Activated B cell treated with CpG ODN at 0.5 μM for 24 hours (primary cell): ENCODE data around the gene MINDY3. TPM values are rescaled to one million over a fixed set of nuclear protein-coding genes. Genes with fewer than 3 reads are reported as not detected.

ENCODE experiments used
- ATAC-seq: fragments of 200-7000 bp; cut with Tn5 transposase; one replicate; pipeline ENCODE4 v1.10.0; 2021; ENCODE audit warnings: low read depth, mild to moderate bottlenecking, moderate library complexity
- CTCF ChIA-PET: fragments of 350-600 bp; sonication (Branson Sonifier 250); formaldehyde crosslinking; loops from one replicate; lab custom pipeline; 2021; ENCODE audit warnings: antibody characterized with exemption; lab: Charles Lee
- POLR2A ChIA-PET: fragments of 350-600 bp; sonication (Branson Sonifier 250); formaldehyde crosslinking; loops from one replicate; lab custom pipeline; 2021; ENCODE audit warnings: antibody characterized with exemption; lab: Charles Lee
- DNase-seq: peaks from one replicate; pipeline ENCODE4 v3.0.0; 2022
- H3K27ac Mint-ChIP-seq: one replicate; pipeline ENCODE4 v1.8.0; 2020; ENCODE audit warnings: mixed read lengths
- H3K27me3 Mint-ChIP-seq: one replicate; pipeline ENCODE4 v1.8.0; 2021; ENCODE audit warnings: mixed read lengths
- H3K36me3 Mint-ChIP-seq: one replicate; pipeline ENCODE4 v1.8.0; 2021; ENCODE audit warnings: low read depth, mixed read lengths
- H3K4me1 Mint-ChIP-seq: one replicate; pipeline ENCODE4 v1.8.0; 2021; ENCODE audit warnings: mixed read lengths
- H3K4me3 Mint-ChIP-seq: one replicate; pipeline ENCODE4 v1.8.0; 2020; ENCODE audit warnings: mild to moderate bottlenecking, mixed read lengths
- H3K9me3 Mint-ChIP-seq: one replicate; pipeline ENCODE4 v1.8.0; 2020; ENCODE audit warnings: mixed read lengths
- CTCF ChIP-seq: fragments of 200-600 bp; IDR thresholded peaks from one replicate; pipeline ENCODE4 v1.8.0; 2022; ENCODE audit warnings: antibody characterized with exemption, mild to moderate bottlenecking
- intact Hi-C: fragments of 100-400 bp; cut with micrococcal nuclease; formaldehyde crosslinking; loops from one replicate; pipeline ENCODE4 v1.15.1; 2024
- total RNA-seq: library from RNA; stranded (reverse); gene quantifications from 2 replicates; pipeline ENCODE4 v1.2.3, GENCODE V29; 2022

Gene MINDY3
- total RNA-seq, 1 donor from 2014 or later = 23.4 TPM

- ChIA-PET CTCF (no interaction called here), POLR2A (no interaction called here)
- ATAC-seq (no peak), DNase-seq (no peak)
- TF ChIP-seq CTCF = no peak
- no peak overlapping the region for H3K27ac Mint-ChIP-seq
- no peaks in the 10 kb centered on the region for H3K9me3 Mint-ChIP-seq
- intact Hi-C loops = no loop called here
- no peaks in the 10 kb centered on the region for H3K27me3 Mint-ChIP-seq
- no peaks in the 10 kb centered on the region for H3K4me1 Mint-ChIP-seq
- H3K4me3 Mint-ChIP-seq = no peak overlapping the region
- H3K36me3 Mint-ChIP-seq = peaks cover 79% of the 10 kb centered on the region
These were observed 39.1 kb downstream of the MINDY3 start for GRCh38 chr10:15821046-15821683.

GRCh38 chr10:15817409-15818046, 42.8 kb downstream of the MINDY3 start:
- Mint-ChIP-seq H3K27me3 (no peaks in the 10 kb centered on the region), H3K9me3 (no peaks in the 10 kb centered on the region), H3K27ac (no peak overlapping the region), H3K36me3 (peaks cover 82% of the 10 kb centered on the region), H3K4me3 (no peak overlapping the region), H3K4me1 (no peaks in the 10 kb centered on the region)
- DNase-seq (no peak), ATAC-seq (no peak)
- TF ChIP-seq CTCF = no peak
- CTCF ChIA-PET = no interaction called here
- intact Hi-C loops = no loop called here
- POLR2A ChIA-PET = no interaction called here

GRCh38 chr10:15815242-15815885, 44.9 kb downstream of the MINDY3 start:
- DNase-seq (no peak), ATAC-seq (no peak)
- Mint-ChIP-seq H3K4me3 (no peak overlapping the region), H3K4me1 (no peaks in the 10 kb centered on the region), H3K27ac (no peak overlapping the region), H3K9me3 (no peaks in the 10 kb centered on the region), H3K27me3 (no peaks in the 10 kb centered on the region), H3K36me3 (peaks cover 74% of the 10 kb centered on the region)
- CTCF ChIA-PET = no interaction called here
- intact Hi-C loops = no loop called here
- POLR2A ChIA-PET = no interaction called here
- TF ChIP-seq CTCF = no peak

- ATAC-seq = no peak
- no peak overlapping the region for H3K4me3 Mint-ChIP-seq
- CTCF ChIA-PET = no interaction called here
- POLR2A ChIA-PET = no interaction called here
- H3K27me3 Mint-ChIP-seq = no peaks in the 10 kb centered on the region
- peaks cover 68% of the 10 kb centered on the region for H3K36me3 Mint-ChIP-seq
- no peak overlapping the region for H3K27ac Mint-ChIP-seq
- no peaks in the 10 kb centered on the region for H3K4me1 Mint-ChIP-seq
- intact Hi-C loops = no loop called here
- TF ChIP-seq CTCF = no peak
- H3K9me3 Mint-ChIP-seq = no peaks in the 10 kb centered on the region
- no peak for DNase-seq
These were observed 45.7 kb downstream of the MINDY3 start for GRCh38 chr10:15814565-15814964.

- no peak overlapping the region for H3K4me3 Mint-ChIP-seq
- ATAC-seq (no peak), DNase-seq (no peak)
- no peaks in the 10 kb centered on the region for H3K4me1 Mint-ChIP-seq
- no peaks in the 10 kb centered on the region for H3K27me3 Mint-ChIP-seq
- CTCF ChIA-PET = no interaction called here
- TF ChIP-seq CTCF = no peak
- H3K27ac Mint-ChIP-seq = no peak overlapping the region
- peaks cover 65% of the 10 kb centered on the region for H3K36me3 Mint-ChIP-seq
- intact Hi-C loops = no loop called here
- no peaks in the 10 kb centered on the region for H3K9me3 Mint-ChIP-seq
- POLR2A ChIA-PET = no interaction called here
These were observed 46.9 kb downstream of the MINDY3 start for GRCh38 chr10:15813415-15813814.
